Thymus (tissue), 11 donors: ENCODE measurements around the gene SYDE2. TPM values are rescaled to one million over a fixed set of nuclear protein-coding genes. Genes with fewer than 3 reads are reported as not detected.
"Not testable (repeated sequence)": the region's sequence is repeated elsewhere in the genome, so short reads cannot be mapped to it uniquely, and the experiment has no call there.

Experiments used
- DNase-seq, 9 donors: peaks; one replicate each; pipeline ENCODE4 v3.0.0-alpha.2; 2013; ENCODE audit warnings: low spot score in 9 of 9, low read depth in 6 of 9, missing footprints in 1 of 9
- H3K27ac ChIP-seq, 2 donors: one replicate each; pipeline ENCODE4 v1.5.1; 2013; ENCODE audit warnings: control low read depth in 1 of 2, low read depth in 1 of 2, low read length in 1 of 2, mild to moderate bottlenecking in 1 of 2, moderate library complexity in 1 of 2
- H3K27me3 ChIP-seq, 2 donors: one replicate each; pipeline ENCODE4 v1.5.1; 2013; ENCODE audit warnings: low read length in 1 of 2; ENCODE audit not compliant: control insufficient read depth in 2 of 2, insufficient read depth in 1 of 2
- H3K36me3 ChIP-seq, 2 donors: one replicate each; pipeline ENCODE4 v1.5.1; 2013; ENCODE audit warnings: low read length in 1 of 2, mild to moderate bottlenecking in 1 of 2, moderate library complexity in 1 of 2; ENCODE audit not compliant: control insufficient read depth in 2 of 2, insufficient read depth in 2 of 2
- H3K4me1 ChIP-seq, 2 donors: one replicate each; pipeline ENCODE4 v1.5.1; 2013; ENCODE audit warnings: low read length in 2 of 2; ENCODE audit not compliant: control insufficient read depth in 2 of 2, insufficient read depth in 2 of 2
- H3K4me3 ChIP-seq, 2 donors: one replicate each; pipeline ENCODE4 v1.5.1; 2013; ENCODE audit warnings: low read length in 2 of 2, control low read depth in 1 of 2, mild to moderate bottlenecking in 1 of 2
- H3K9me3 ChIP-seq, 2 donors: one replicate each; pipeline ENCODE4 v1.5.1; 2013; ENCODE audit warnings: low read length in 1 of 2, mild to moderate bottlenecking in 1 of 2; ENCODE audit not compliant: control insufficient read depth in 2 of 2, insufficient read depth in 1 of 2
- WGBS: extraction: QIAGEN DNeasy Blood & Tissue Kit; methylation state at CpG from one replicate; pipeline ENCODE4 v1.1.7; 2013; 5-methylcytosine and 5-hydroxymethylcytosine counted together
- polyA plus RNA-seq: library from polyadenylated mRNA; stranded (reverse); fragments of 200-250 nt; gene quantifications from one replicate; pipeline ENCODE4 v1.2.3, GENCODE V29; 2013
- total RNA-seq: library from RNA; stranded (reverse); fragments of 120-200 nt; gene quantifications from one replicate; pipeline ENCODE4 v1.2.4, GENCODE V29; 2013
- donor health status: healthy.

SYDE2 gene
- total and polyA plus RNA-seq, 2 donors: 1.1 to 1.3 TPM

- Histone ChIP-seq H3K27me3 (no peaks in the 10 kb centered on the region), H3K4me3 (no peak overlapping the region), H3K9me3 (no peaks in the 10 kb centered on the region), H3K4me1 (no peaks in the 10 kb centered on the region), H3K27ac (no peak overlapping the region), H3K36me3 (no peaks in the 10 kb centered on the region)
- 97% methylated on average over 5 of the region's 5 CpGs for WGBS
- no peak for DNase-seq
Observed at GRCh38 chr1:85158910-85159309, 41.9 kb downstream of the SYDE2 start.

DNA sequence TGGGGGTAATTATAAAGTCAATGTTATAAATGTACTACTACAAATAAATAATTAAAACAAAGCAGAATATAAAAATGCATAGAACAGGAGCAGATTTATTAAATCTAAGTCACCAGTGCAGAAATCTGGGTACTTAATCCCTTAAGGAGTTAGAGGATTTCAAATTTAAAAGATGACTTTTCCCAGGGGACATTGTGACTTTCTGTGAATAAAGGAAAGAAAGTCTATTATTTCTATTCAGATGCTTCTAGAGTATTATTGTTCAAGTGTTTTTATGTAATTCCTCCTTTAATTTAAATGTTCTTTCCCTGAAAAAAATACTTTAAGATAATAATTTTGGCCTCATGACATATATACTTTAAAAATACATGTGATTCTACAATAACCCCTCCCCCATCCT lies 43.4 kb downstream of the SYDE2 start:
- Histone ChIP-seq H3K4me3 (no peak overlapping the region), H3K36me3 (no peaks in the 10 kb centered on the region), H3K9me3 (no peaks in the 10 kb centered on the region), H3K4me1 (no peaks in the 10 kb centered on the region), H3K27me3 (no peaks in the 10 kb centered on the region), H3K27ac (no peak overlapping the region)
- DNase-seq: no peak

- H3K27me3 ChIP-seq: no peaks in the 10 kb centered on the region
- H3K4me3 ChIP-seq: no peak overlapping the region
- H3K36me3 ChIP-seq: no peaks in the 10 kb centered on the region
- no peaks in the 10 kb centered on the region for H3K9me3 ChIP-seq
- no peaks in the 10 kb centered on the region for H3K4me1 ChIP-seq
- 59% methylated on average over 4 of the region's 4 CpGs for WGBS
- H3K27ac ChIP-seq: no peak overlapping the region
- DNase-seq: no peak
Observed at GRCh38 chr1:85153149-85153891, 47.5 kb downstream of the SYDE2 start.

DNA sequence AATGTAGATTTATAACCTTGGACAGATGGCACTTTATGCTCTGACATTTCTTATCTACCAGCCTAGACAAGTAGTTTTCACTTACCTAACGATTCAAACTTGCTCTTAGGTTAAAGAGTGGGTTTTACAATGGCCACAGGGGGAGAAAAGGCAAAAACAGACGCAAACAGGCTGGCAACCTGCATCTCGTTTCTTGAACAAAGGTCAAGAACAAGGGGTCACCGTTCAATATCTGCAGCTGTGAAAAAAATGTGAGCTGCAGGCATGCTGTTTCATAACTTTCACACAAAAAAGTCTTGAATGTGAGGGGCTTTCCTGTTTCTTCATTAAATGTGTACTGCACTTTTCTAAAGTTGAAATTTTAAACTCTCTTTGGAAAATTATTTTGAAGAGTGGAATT lies 49.4 kb downstream of the SYDE2 start:
- no peaks in the 10 kb centered on the region for H3K9me3 ChIP-seq
- no peak for DNase-seq
- no peaks in the 10 kb centered on the region for H3K27me3 ChIP-seq
- H3K4me3 ChIP-seq: no peak overlapping the region
- H3K36me3 ChIP-seq: no peaks in the 10 kb centered on the region
- 88% methylated on average over 4 of the region's 4 CpGs for WGBS
- no peaks in the 10 kb centered on the region for H3K4me1 ChIP-seq
- no peak overlapping the region for H3K27ac ChIP-seq

- H3K4me1 ChIP-seq: no peaks in the 10 kb centered on the region
- H3K4me3 ChIP-seq: no peak overlapping the region
- no peak for DNase-seq
- H3K9me3 ChIP-seq: no peaks in the 10 kb centered on the region
- no peaks in the 10 kb centered on the region for H3K27me3 ChIP-seq
- no peak overlapping the region for H3K27ac ChIP-seq
- no peaks in the 10 kb centered on the region for H3K36me3 ChIP-seq
- WGBS: 77% methylated on average over 2 of the region's 2 CpGs
Observed at GRCh38 chr1:85149805-85150204, 51.0 kb downstream of the SYDE2 start.

- H3K9me3 ChIP-seq: no peaks in the 10 kb centered on the region
- H3K27me3 ChIP-seq: no peaks in the 10 kb centered on the region
- no peak overlapping the region for H3K4me3 ChIP-seq
- no peak for DNase-seq
- no peak overlapping the region for H3K27ac ChIP-seq
- no peaks in the 10 kb centered on the region for H3K4me1 ChIP-seq
- H3K36me3 ChIP-seq: no peaks in the 10 kb centered on the region
Observed at GRCh38 chr1:85148524-85149250, 52.1 kb downstream of the SYDE2 start.

DNA sequence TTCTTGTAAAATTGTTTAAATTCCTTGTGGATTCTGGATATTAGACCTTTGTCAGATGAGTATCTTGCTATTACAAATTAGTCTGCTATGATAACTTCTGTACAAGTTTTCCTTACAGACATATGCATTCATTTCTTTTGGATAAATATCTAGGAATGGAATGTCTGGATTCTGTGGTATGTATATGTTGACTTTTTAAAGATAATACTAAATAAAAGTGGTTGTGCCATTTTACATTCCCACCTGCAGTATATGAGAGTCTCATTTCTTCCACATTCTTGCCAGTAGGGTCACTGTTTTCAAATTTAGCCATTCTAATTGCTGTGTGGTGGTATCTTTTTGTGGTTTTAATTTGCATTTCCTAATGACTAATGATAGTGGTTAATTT lies 53.9 kb downstream of the SYDE2 start:
- no peak for DNase-seq
- H3K36me3 ChIP-seq: no peaks in the 10 kb centered on the region
- H3K4me3 ChIP-seq: no peak overlapping the region
- H3K27me3 ChIP-seq: no peaks in the 10 kb centered on the region
- H3K9me3 ChIP-seq: no peaks in the 10 kb centered on the region
- H3K4me1 ChIP-seq: no peaks in the 10 kb centered on the region
- H3K27ac ChIP-seq: no peak overlapping the region

DNA sequence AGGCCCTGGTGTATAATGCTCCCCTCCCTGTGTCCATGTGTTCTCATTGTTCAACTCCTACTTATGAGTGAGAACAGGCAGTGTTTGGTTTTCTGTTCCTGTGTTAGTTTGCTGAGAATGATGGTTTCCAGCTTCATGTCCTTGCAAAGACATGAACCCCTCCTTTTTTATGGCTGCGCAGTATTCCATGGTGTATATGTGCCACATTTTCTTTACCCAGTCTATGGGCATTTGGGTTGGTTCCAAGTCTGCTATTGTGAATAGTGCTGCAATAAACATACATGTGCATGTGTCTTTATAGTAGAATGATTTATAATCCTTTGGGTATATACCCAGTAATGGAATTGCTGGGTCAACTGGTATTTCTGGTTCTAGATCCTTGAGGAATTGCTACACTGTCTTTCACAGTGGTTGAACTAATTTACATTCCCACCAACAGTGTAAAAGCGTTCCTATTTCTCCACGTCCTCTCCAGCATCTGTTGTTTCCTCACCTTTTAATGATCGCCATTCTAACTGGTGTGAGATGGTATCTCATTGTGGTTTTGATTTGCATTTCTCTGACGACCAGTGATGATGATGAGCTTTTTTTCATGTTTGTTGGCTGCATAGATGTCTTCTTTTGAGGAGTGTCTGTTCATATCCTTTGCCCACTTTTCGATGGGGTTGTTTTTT lies 54.4 kb downstream of the SYDE2 start:
- not testable (repeated sequence) for H3K4me1 ChIP-seq, H3K27me3 ChIP-seq, H3K9me3 ChIP-seq, H3K27ac ChIP-seq, H3K4me3 ChIP-seq, DNase-seq, H3K36me3 ChIP-seq
- 84% methylated on average over 6 of the region's 6 CpGs for WGBS

DNA sequence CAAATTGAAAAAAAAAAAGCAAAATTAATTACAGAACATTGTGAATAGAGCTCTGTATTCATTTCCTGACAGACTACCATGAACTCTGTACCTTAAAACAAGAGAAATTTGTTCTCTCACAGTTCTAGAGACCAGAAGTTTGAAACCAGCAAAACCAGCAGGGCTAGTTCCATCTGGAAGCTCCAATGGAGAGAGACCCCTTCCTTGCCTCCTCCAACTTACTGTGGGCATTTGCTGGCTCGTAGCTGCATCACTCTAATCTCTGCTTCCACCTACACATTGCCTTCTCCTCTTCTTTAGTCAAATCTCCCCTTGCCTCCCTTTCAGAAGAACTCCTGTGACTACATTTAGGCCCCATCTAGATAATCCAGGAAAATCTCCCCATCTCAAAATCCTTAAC lies 56.5 kb downstream of the SYDE2 start:
- H3K4me1 ChIP-seq: no peaks in the 10 kb centered on the region
- no peak overlapping the region for H3K27ac ChIP-seq
- no peaks in the 10 kb centered on the region for H3K27me3 ChIP-seq
- no peaks in the 10 kb centered on the region for H3K36me3 ChIP-seq
- no peak overlapping the region for H3K4me3 ChIP-seq
- no peak for DNase-seq
- 86% methylated on average over 1 of the region's 1 CpG for WGBS
- no peaks in the 10 kb centered on the region for H3K9me3 ChIP-seq
